Fibroblast of lung (primary cell): Measurements from ENCODE around the gene ALPG. TPM values are rescaled to one million over a fixed set of nuclear protein-coding genes. Genes with fewer than 3 reads are reported as not detected.

ENCODE experiments used
- DNase-seq, 2 donors: peaks; one replicate each; pipeline versions ENCODE4 v3.0.0 to v3.0.0-alpha.2; 2010; ENCODE audit warnings: low read depth in 2 of 2
- H2AFZ ChIP-seq: 2 replicates; pipeline ENCODE4 v1.5.1; 2012; ENCODE audit warnings: low read length, control low read depth, inconsistent platforms
- H3K27ac ChIP-seq: 2 replicates; pipeline ENCODE4 v1.5.1; 2011; ENCODE audit warnings: low read length, control low read depth; ENCODE audit not compliant: insufficient read depth
- H3K27me3 ChIP-seq: 2 replicates; pipeline ENCODE4 v1.5.1; 2011; ENCODE audit warnings: mild to moderate bottlenecking, low read length; ENCODE audit not compliant: control insufficient read depth, insufficient read depth
- H3K36me3 ChIP-seq: 2 replicates; pipeline ENCODE4 v1.5.1; 2011; ENCODE audit warnings: low read length; ENCODE audit not compliant: control insufficient read depth, insufficient read depth
- H3K4me1 ChIP-seq: 2 replicates; pipeline ENCODE4 v1.5.1; 2011; ENCODE audit warnings: low read length; ENCODE audit not compliant: control insufficient read depth, insufficient read depth; ENCODE audit errors: extremely low read depth
- H3K4me2 ChIP-seq: 2 replicates; pipeline ENCODE4 v1.5.1; 2011; ENCODE audit warnings: low read length, control low read depth; ENCODE audit not compliant: insufficient read depth; ENCODE audit errors: extremely low read depth
- H3K4me3 ChIP-seq, 4 experiments: fragments of 200-600 bp in 1 of 4; sonication (generic) in 1 of 4; replicated peaks in 1 of 4; 2 replicates each; pipeline ENCODE4 v1.5.1; 2011 to 2016; ENCODE audit warnings: low read length in 4 of 4, low read depth in 3 of 4, mild to moderate bottlenecking in 3 of 4, control low read depth in 2 of 4, inconsistent platforms in 1 of 4, mixed read lengths in 1 of 4; ENCODE audit not compliant: insufficient read depth in 1 of 4; ENCODE audit errors: control extremely low read depth in 1 of 4
- H3K79me2 ChIP-seq: 2 replicates; pipeline ENCODE4 v1.5.1; 2012; ENCODE audit warnings: mild to moderate bottlenecking, low read length, inconsistent platforms; ENCODE audit not compliant: control insufficient read depth, insufficient read depth
- H3K9ac ChIP-seq: 2 replicates; pipeline ENCODE4 v1.5.1; 2011; ENCODE audit warnings: mild to moderate bottlenecking, low read length, control low read depth; ENCODE audit not compliant: insufficient read depth
- H3K9me3 ChIP-seq: 2 replicates; pipeline ENCODE4 v1.5.1; 2012; ENCODE audit warnings: low read depth, low read length; ENCODE audit not compliant: control insufficient read depth, insufficient read depth
- H4K20me1 ChIP-seq: 2 replicates; pipeline ENCODE4 v1.5.1; 2011; ENCODE audit warnings: low read length; ENCODE audit not compliant: control insufficient read depth, insufficient read depth; ENCODE audit errors: extremely low read depth
- EZH2 ChIP-seq: IDR thresholded peaks from 2 replicates; pipeline ENCODE4 v1.5.1; 2012; ENCODE audit warnings: low read length, control low read depth, mild to moderate bottlenecking; ENCODE audit errors: missing control alignments
- polyA plus RNA-seq, 2 donors: library from polyadenylated mRNA; depleted of rRNA in 1 of 2; stranded (reverse) in 1 of 2; unstranded in 1 of 2; fragments of >200 nt; gene quantifications; 2 replicates each; pipeline ENCODE4 v1.2.1, GENCODE V29; 2011 to 2012; ENCODE audit warnings: missing spikeins in 1 of 2
- total RNA-seq: library from RNA; depleted of rRNA; stranded (reverse); fragments of >200 nt; gene quantifications from 2 replicates; pipeline ENCODE4 v1.2.1, GENCODE V29; 2014
- TF ChIP-seq, protein P1 (sequence below), 2 donors: IDR thresholded peaks in 1 of 2; conservative IDR thresholded peaks in 1 of 2; 1 replicate in 1 of 2; 2 replicates in 1 of 2; pipeline ENCODE4 v1.5.1; 2011 to 2012; ENCODE audit warnings: low read length in 2 of 2, control low read depth in 1 of 2, inconsistent platforms in 1 of 2, low read depth in 1 of 2, mild to moderate bottlenecking in 1 of 2

The ALPG gene
- total and polyA plus RNA-seq, 2 donors (not counting 1 experiment from before 2014, with no cell fraction given): not detected

DNA sequence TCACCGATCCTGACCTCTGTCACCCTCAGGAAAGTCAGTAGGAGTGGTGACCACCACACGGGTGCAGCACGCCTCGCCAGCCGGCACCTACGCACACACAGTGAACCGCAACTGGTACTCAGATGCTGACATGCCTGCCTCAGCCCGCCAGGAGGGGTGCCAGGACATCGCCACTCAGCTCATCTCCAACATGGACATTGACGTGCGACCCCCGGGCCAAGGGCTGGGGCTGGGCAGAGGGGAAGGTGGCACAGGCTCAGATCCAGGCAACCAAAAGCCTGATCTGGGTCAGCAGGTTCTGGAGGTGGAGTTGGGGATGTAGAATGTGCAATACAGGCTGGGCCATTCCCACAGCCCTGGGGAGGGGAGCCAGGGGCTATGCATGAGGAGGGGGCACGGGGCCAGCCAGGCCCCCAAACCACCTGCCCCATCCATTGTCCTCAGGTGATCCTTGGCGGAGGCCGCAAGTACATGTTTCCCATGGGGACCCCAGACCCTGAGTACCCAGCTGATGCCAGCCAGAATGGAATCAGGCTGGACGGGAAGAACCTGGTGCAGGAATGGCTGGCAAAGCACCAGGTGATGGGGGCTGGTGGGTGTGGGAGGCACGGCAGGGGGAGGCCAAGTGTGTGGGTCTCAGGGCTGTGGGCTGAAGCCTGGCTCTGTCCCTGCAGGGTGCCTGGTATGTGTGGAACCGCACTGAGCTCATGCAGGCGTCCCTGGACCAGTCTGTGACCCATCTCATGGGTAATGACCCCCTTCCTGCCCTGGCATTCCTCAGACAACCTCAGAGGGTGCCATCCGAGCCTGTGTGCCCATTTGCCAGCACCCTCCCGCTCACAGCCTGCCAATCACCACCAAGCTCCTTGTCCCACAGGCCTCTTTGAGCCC is 50.7 kb downstream of the ALPG start:
- Histone ChIP-seq H3K36me3 (no peaks in the 10 kb centered on the region), H3K27ac (no peak overlapping the region), H4K20me1 (no peaks in the 10 kb centered on the region), H3K9ac (no peak overlapping the region), H3K79me2 (no peaks in the 10 kb centered on the region), H3K4me2 (no peak overlapping the region), H3K27me3 (peaks cover 1% of the 10 kb centered on the region), H3K4me1 (no peaks in the 10 kb centered on the region), H3K9me3 (no peaks in the 10 kb centered on the region), H2AFZ (no peak overlapping the region), H3K4me3 (no peak overlapping the region)
- DNase-seq: no peak
- TF ChIP-seq EZH2: no peak
- TF ChIP-seq, protein P1, sequence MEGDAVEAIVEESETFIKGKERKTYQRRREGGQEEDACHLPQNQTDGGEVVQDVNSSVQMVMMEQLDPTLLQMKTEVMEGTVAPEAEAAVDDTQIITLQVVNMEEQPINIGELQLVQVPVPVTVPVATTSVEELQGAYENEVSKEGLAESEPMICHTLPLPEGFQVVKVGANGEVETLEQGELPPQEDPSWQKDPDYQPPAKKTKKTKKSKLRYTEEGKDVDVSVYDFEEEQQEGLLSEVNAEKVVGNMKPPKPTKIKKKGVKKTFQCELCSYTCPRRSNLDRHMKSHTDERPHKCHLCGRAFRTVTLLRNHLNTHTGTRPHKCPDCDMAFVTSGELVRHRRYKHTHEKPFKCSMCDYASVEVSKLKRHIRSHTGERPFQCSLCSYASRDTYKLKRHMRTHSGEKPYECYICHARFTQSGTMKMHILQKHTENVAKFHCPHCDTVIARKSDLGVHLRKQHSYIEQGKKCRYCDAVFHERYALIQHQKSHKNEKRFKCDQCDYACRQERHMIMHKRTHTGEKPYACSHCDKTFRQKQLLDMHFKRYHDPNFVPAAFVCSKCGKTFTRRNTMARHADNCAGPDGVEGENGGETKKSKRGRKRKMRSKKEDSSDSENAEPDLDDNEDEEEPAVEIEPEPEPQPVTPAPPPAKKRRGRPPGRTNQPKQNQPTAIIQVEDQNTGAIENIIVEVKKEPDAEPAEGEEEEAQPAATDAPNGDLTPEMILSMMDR (conservative IDR thresholded peaks at IDR 0.05 in 1 of 2, IDR thresholded peaks at IDR 0.05 in 1 of 2; ENCODE audit: low read depth in 1 of 2, low read length in 2 of 2): no peak

DNA sequence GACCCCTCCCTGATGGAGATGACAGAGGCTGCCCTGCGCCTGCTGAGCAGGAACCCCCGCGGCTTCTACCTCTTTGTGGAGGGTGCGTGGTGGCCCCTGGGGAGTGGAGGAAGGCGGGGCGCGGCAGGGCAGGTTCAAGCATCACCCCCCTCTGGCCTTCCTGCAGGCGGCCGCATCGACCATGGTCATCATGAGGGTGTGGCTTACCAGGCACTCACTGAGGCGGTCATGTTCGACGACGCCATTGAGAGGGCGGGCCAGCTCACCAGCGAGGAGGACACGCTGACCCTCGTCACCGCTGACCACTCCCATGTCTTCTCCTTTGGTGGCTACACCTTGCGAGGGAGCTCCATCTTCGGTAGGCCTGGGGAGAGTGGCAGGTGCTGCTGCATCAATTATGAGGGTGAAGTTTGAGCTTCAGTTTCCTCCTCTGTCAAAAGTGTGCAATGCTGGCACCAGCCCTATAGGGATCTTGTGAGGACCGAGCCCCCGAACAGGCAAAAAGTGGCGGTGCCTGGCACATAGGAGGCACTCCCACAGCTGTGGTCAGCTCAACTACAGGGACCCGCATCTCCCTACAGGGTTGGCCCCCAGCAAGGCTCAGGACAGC is 51.5 kb downstream of the ALPG start:
- no peak overlapping the region for H3K4me2 ChIP-seq
- no peaks in the 10 kb centered on the region for H3K36me3 ChIP-seq
- TF ChIP-seq, protein P1 (conservative IDR thresholded peaks at IDR 0.05 in 1 of 2, IDR thresholded peaks at IDR 0.05 in 1 of 2; ENCODE audit: low read depth in 1 of 2, low read length in 2 of 2): no peak
- TF ChIP-seq EZH2: no peak
- DNase-seq: no peak
- H3K79me2 ChIP-seq: no peaks in the 10 kb centered on the region
- H3K9ac ChIP-seq: no peak overlapping the region
- H3K27me3 ChIP-seq: peaks cover 3% of the 10 kb centered on the region
- no peaks in the 10 kb centered on the region for H3K9me3 ChIP-seq
- H2AFZ ChIP-seq: no peak overlapping the region
- no peak overlapping the region for H3K4me3 ChIP-seq
- H3K27ac ChIP-seq: no peak overlapping the region
- H3K4me1 ChIP-seq: no peaks in the 10 kb centered on the region
- H4K20me1 ChIP-seq: no peaks in the 10 kb centered on the region

DNA sequence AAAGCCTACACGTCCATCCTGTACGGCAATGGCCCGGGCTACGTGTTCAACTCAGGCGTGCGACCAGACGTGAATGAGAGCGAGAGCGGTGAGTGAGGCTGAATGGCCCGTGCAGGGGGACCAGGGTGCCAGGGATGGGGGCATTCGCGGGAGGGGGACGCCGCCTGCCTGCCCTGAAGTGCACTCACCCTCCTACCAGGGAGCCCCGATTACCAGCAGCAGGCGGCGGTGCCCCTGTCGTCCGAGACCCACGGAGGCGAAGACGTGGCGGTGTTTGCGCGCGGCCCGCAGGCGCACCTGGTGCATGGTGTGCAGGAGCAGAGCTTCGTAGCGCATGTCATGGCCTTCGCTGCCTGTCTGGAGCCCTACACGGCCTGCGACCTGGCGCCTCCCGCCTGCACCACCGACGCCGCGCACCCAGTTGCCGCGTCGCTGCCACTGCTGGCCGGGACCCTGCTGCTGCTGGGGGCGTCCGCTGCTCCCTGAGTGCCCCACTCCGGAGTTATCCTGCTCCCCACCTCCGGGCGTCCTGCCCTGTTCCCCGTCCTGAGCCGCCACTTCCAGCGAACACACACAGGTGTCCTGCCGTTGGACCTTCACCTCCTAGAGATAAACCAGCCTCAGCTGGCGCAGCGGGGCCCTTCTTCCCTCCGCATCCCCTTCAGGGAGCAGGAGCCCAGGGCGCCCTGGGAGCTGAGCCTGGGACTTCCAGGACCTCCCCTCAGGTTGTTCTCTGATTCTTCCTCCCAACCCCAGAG is 52.2 kb downstream of the ALPG start:
- Histone ChIP-seq H3K79me2 (no peaks in the 10 kb centered on the region), H3K4me1 (no peaks in the 10 kb centered on the region), H3K9me3 (no peaks in the 10 kb centered on the region), H3K27me3 (peaks cover 3% of the 10 kb centered on the region), H4K20me1 (no peaks in the 10 kb centered on the region), H3K27ac (no peak overlapping the region), H3K9ac (no peak overlapping the region), H3K36me3 (no peaks in the 10 kb centered on the region), H3K4me3 (no peak overlapping the region), H3K4me2 (no peak overlapping the region), H2AFZ (no peak overlapping the region)
- DNase-seq: no peak
- TF ChIP-seq, protein P1 (conservative IDR thresholded peaks at IDR 0.05 in 1 of 2, IDR thresholded peaks at IDR 0.05 in 1 of 2; ENCODE audit: low read depth in 1 of 2, low read length in 2 of 2): no peak
- TF ChIP-seq EZH2: no peak
